BLaER1 treated with 17β-estradiol and CSF1 and Interleukin-3, amounts not matched to agents 10 nM and 100 nM (cell line): Measurements from ENCODE around the gene GRHPR.

Source experiments
- H3K27ac ChIP-seq, 11 experiments: shearing (Covaris generic); formaldehyde crosslinking; 2 replicates each; pipeline ENCODE4 v1.8.1; 2022
- H3K27me3 ChIP-seq, 11 experiments: shearing (Covaris generic); formaldehyde crosslinking; 2 replicates each; pipeline ENCODE4 v1.8.1; 2022
- H3K36me3 ChIP-seq, 11 experiments: shearing (Covaris generic); formaldehyde crosslinking; 2 replicates each; pipeline ENCODE4 v1.8.1; 2022
- H3K4me1 ChIP-seq, 10 experiments: shearing (Covaris generic); formaldehyde crosslinking; 2 replicates each; pipeline ENCODE4 v1.8.1; 2022
- H3K4me2 ChIP-seq, 11 experiments: shearing (Covaris generic); formaldehyde crosslinking; 2 replicates each; pipeline ENCODE4 v1.8.1; 2022
- H3K4me3 ChIP-seq, 10 experiments: shearing (Covaris generic); formaldehyde crosslinking; 2 replicates each; pipeline ENCODE4 v1.8.1; 2022
- H3K9ac ChIP-seq, 11 experiments: shearing (Covaris generic); formaldehyde crosslinking; 2 replicates each; pipeline ENCODE4 v1.8.1; 2022
- H3K9me3 ChIP-seq, 11 experiments: shearing (Covaris generic); formaldehyde crosslinking; replicated peaks in 1 of 11; 2 replicates each; pipeline ENCODE4 v1.8.1; 2022
- H4K20me1 ChIP-seq, 11 experiments: shearing (Covaris generic); formaldehyde crosslinking; 2 replicates each; pipeline ENCODE4 v1.8.1; 2022
- Cebpa-rat ChIP-seq, 11 experiments: shearing (Covaris generic); IDR thresholded peaks; 2 replicates each; pipeline ENCODE4 v1.8.1; 2022

GRHPR gene

DNA sequence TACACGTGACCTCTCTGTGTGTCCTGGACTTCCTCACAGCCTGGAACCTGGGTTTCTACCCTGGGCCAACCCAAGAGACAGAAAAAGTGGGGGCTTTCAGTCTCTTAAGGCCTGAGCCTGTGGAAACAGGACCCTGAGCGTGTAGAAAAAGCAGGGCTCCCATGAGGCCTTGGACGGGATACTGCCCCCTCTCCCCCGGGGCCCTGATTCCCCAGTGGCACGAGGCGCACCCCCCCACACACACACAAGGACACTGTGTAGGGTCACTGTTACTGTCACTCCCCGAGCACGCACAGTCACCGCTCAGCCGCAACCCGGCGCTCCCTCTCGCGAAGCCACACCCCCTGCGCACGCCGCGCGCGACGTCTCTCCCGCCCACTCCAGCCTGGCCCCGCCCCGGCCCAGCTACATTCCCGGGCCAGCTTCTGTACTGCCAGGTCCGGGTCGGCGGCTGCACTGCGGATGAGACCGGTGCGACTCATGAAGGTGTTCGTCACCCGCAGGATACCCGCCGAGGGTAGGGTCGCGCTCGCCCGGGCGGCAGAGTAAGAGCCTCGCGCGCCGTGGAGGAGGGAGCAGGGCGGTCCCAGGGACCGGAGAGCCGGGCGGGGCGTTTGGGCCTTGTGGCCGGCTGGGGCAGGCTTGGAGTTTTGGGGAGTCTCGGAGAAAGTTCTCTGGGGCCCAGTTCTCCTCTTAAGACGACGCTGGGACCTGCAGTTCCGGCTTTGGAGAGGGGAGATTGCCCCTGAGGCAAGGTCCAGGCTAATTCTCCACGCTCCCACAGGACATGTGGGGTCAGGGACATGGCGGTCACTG lies at the start of gene GRHPR:
Gene GRHPR, plus strand, starts transcription at position 408 of the 816 bp plus-strand sequence. Its CDS starts 55 bp downstream, at position 463.
- peak within 1 kb of the TSS; percentile 90 to 99 (median 95) for H3K4me2 ChIP-seq
- peaks cover 19 to 34% (median 23%) of the 10 kb centered on the region in 11 experiments; a peak in 19 of 22 replicates for H4K20me1 ChIP-seq
- H3K9ac ChIP-seq, result peak within 1 kb of the TSS; percentile 85 to 92 (median 91)
- peak within 1 kb of the TSS; percentile 74 to 93 (median 87) for H3K4me3 ChIP-seq
- H3K27me3 ChIP-seq, result no peaks in the 10 kb centered on the region
- no peaks in the 10 kb centered on the region for H3K9me3 ChIP-seq
- TF ChIP-seq Cebpa-rat (IDR thresholded peaks at IDR 0.05), result no peak
- H3K4me1 ChIP-seq, result peaks cover 29 to 62% (median 49%) of the 10 kb centered on the region in 10 experiments
- H3K36me3 ChIP-seq, result peaks cover 22 to 40% (median 31%) of the 10 kb centered on the region in 11 experiments
- H3K27ac ChIP-seq, result peak within 1 kb of the TSS; percentile 77 to 90 (median 85)

DNA sequence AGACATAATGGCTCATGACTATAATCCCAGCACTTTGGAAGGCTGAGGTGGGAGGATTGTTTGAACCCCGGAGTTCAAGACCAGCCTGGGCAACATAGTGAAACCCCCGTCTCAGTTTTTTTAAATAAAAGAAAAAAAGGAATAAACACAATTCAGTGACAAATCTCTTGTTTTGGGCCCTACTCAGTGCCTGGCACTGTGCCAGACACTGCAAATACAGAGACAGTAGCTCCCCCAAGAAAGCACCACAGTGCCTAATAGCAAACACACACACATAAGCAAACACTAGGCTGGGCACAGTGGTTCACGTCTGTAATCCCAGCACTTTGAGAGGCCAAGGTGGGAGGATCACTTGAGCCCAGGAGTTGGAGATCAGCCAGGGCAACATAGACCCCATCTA lies 49.7 kb upstream of the GRHPR start:
- H3K4me2 ChIP-seq, result peak overlapping the region in 9 of 11 experiments; percentile 82 to 94 (median 91); a peak in 16 of 22 replicates

DNA sequence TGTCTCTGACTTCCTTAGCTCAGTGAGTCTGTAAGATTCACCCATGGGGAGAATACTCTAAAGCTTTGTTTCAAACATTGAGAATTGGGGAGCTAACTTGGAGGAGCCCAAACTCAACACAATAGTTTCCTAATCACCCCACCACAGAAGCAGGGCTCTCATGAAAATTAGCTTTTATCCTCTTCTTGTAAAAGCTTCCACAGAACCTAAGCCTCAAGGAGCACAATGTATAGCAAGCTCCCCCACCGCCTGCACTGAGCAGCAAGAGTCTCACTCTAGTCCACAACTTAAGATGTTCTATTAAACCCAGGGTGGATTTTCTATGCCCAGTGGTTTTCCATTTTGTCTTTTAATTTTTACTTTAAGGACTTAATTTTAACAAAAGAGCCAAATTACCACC lies 48.9 kb upstream of the GRHPR start:
- no peaks in the 10 kb centered on the region for H3K9me3 ChIP-seq
- H3K9ac ChIP-seq, result no peak overlapping the region
- no peak for TF ChIP-seq Cebpa-rat (IDR thresholded peaks at IDR 0.05)
- peak overlapping the region in 4 of 11 experiments; percentile 90 to 95 (median 93); a peak in 5 of 22 replicates for H3K27ac ChIP-seq
- H3K36me3 ChIP-seq, result no peaks in the 10 kb centered on the region
- peak overlapping the region in 6 of 11 experiments; percentile 82 to 94 (median 92); a peak in 10 of 22 replicates for H3K4me2 ChIP-seq
- H3K4me1 ChIP-seq, result peaks cover 34 to 85% (median 77%) of the 10 kb centered on the region in 10 experiments
- H3K4me3 ChIP-seq, result no peak overlapping the region
- no peaks in the 10 kb centered on the region for H3K27me3 ChIP-seq
- no peaks in the 10 kb centered on the region for H4K20me1 ChIP-seq

More for the DNA sequence above, 49.7 kb upstream of the GRHPR start:
- peak overlapping the region in 3 of 11 experiments; percentile 82 to 83 (median 82); a peak in 4 of 22 replicates for H3K9ac ChIP-seq
- peaks cover 34 to 93% (median 83%) of the 10 kb centered on the region in 10 experiments for H3K4me1 ChIP-seq
- H3K27ac ChIP-seq, result peak overlapping the region in 6 of 11 experiments; percentile 89 to 95 (median 91); a peak in 10 of 22 replicates
- H3K4me3 ChIP-seq, result no peak overlapping the region
- H3K9me3 ChIP-seq, result peaks cover 0 to 5% (median 0%) of the 10 kb centered on the region in 11 experiments; a peak in 6 of 22 replicates
- no peaks in the 10 kb centered on the region for H4K20me1 ChIP-seq
- H3K36me3 ChIP-seq, result no peaks in the 10 kb centered on the region
- no peak for TF ChIP-seq Cebpa-rat (IDR thresholded peaks at IDR 0.05)
- H3K27me3 ChIP-seq, result no peaks in the 10 kb centered on the region

DNA sequence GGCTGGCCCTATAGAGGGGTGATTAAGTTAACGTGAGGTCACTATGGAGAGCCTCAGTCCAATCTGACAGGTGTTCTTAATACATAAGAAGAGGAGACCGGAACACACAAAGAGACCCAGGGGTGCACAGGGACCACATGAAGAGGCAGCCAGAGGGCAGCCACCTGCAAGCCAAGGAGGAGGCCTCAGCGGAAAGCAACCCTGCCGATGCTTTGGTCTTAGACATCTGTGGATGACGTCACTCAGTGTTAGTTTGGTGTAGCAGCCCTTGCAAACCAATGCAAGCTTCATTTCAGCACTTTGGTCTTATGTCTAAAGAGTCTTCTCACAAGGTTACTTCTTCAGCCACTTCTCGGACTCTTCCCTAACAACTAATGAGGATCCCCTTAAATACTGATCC lies 47.6 kb upstream of the GRHPR start:
- Histone ChIP-seq H3K4me1 (peaks cover 26 to 72% (median 64%) of the 10 kb centered on the region in 10 experiments), H3K27ac (peak overlapping the region in 6 of 11 experiments; percentile 8 to 95 (median 47); a peak in 9 of 22 replicates)
- TF ChIP-seq Cebpa-rat (IDR thresholded peaks at IDR 0.05), result no peak

DNA sequence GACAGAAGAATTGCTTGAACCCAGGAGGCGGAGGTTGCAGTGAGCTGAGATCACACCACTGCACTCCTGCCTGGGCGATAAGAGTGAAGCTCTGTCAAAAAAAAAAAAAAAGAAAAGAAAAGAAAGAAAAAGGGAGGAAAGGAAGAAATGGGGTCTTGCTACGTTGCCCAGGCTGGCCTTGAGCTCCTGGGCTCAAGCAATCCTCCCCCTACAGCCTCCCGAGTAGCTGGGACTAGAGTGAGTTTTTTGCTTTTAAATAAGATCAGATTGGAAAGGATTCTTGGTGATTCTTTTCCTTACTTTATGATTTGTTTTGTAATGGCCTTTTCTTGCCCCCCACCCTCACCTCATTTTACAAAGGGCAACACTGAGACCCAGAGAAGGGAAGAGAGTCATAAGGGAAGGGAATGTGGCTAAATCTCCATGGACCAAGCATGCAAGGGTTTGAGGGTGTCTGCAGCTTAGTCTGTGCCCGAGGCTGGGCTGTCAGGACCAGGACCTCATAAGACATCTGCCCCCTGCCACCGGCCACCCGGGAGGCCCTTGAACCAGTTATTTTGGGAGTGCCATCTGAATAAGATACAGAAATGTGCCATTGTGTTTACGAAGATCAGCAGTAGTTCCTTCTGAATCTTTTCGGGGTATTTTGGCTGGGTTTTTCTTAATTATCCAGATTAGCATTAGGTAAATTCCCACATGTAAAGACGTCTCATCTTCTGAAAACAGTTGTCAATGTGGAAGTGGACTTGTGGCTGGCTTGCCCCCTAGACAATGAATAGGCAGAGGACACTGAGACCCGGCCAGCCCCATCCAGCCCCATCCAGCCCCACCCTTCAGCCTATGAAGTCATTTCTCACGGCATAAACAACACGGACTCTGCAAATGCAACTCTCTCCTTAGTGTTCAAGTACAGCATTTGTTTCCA lies 44.5 kb upstream of the GRHPR start:
- Histone ChIP-seq H3K4me2 (no peak overlapping the region), H3K4me3 (no peak overlapping the region), H3K36me3 (no peaks in the 10 kb centered on the region), H4K20me1 (no peaks in the 10 kb centered on the region), H3K27ac (no peak overlapping the region), H3K4me1 (peaks cover 0 to 47% (median 41%) of the 10 kb centered on the region in 10 experiments; a peak in 16 of 20 replicates), H3K27me3 (no peaks in the 10 kb centered on the region), H3K9me3 (peaks cover 0 to 8% (median 4%) of the 10 kb centered on the region in 11 experiments; a peak in 8 of 22 replicates), H3K9ac (no peak overlapping the region)
- no peak for TF ChIP-seq Cebpa-rat (IDR thresholded peaks at IDR 0.05)

More for the DNA sequence above, 47.6 kb upstream of the GRHPR start:
- H3K4me2 ChIP-seq, result peak overlapping the region in 10 of 11 experiments; percentile 3 to 94 (median 63); a peak in 18 of 22 replicates
- peak overlapping the region in 1 of 11 experiments; percentile 19; a peak in 1 of 22 replicates for H3K9ac ChIP-seq
- no peak overlapping the region for H3K4me3 ChIP-seq
- no peaks in the 10 kb centered on the region for H3K36me3 ChIP-seq
- H3K9me3 ChIP-seq, result no peaks in the 10 kb centered on the region
- no peaks in the 10 kb centered on the region for H3K27me3 ChIP-seq
- H4K20me1 ChIP-seq, result no peaks in the 10 kb centered on the region

DNA sequence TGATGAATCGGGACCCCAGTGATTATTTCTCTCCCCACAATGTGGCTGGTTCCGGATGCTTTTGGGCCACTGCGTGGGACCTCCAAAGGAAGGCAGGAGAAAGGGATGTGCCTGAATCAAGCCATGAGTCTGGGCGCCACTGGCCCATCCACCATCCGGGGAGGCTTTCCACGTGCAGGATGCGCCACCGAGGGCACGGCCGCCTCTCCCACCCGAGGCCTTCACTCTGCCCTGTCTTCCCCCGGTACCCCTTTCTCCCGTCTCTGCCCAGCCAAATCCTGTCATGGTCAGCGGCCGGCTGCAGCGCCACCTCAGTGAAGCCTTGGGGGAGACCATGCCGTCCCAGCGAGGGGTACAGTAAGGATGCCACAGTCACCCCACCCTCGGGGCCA lies 43.9 kb upstream of the GRHPR start:
- no peak overlapping the region for H3K4me2 ChIP-seq
- no peak overlapping the region for H3K4me3 ChIP-seq
- H3K4me1 ChIP-seq, result peaks cover 0 to 47% (median 38%) of the 10 kb centered on the region in 10 experiments; a peak in 16 of 20 replicates
- no peaks in the 10 kb centered on the region for H3K27me3 ChIP-seq
- peaks cover 0 to 8% (median 4%) of the 10 kb centered on the region in 11 experiments; a peak in 8 of 22 replicates for H3K9me3 ChIP-seq
- no peaks in the 10 kb centered on the region for H3K36me3 ChIP-seq
- no peak overlapping the region for H3K27ac ChIP-seq
- TF ChIP-seq Cebpa-rat (IDR thresholded peaks at IDR 0.05), result no peak
- no peak overlapping the region for H3K9ac ChIP-seq
- H4K20me1 ChIP-seq, result no peaks in the 10 kb centered on the region

DNA sequence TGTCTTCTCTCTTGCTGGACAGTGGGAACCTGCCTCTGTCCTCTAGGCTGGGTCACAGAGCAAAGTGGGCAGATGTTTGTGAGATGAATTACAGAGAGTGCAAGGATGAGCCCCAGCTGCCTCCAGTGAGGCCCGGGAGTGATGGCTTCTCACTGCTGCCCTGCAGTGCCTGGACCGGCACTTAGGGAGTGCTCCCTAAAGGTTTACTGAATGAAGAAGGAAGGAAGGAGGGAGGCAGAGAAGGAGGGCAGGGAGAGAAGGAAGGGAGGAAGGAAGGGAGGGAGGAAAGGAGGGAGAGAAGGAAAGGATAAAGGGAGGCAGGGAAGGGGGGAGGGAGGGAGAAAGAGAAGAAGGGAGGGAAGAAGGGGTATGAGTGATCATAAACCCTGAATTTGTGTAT lies 42.7 kb upstream of the GRHPR start:
- no peak overlapping the region for H3K27ac ChIP-seq
- no peak for TF ChIP-seq Cebpa-rat (IDR thresholded peaks at IDR 0.05)
- peaks cover 0 to 39% (median 27%) of the 10 kb centered on the region in 10 experiments; a peak in 16 of 20 replicates for H3K4me1 ChIP-seq
- peaks cover 0 to 8% (median 4%) of the 10 kb centered on the region in 11 experiments; a peak in 8 of 22 replicates for H3K9me3 ChIP-seq
- no peak overlapping the region for H3K4me2 ChIP-seq
- no peaks in the 10 kb centered on the region; a peak in 1 of 22 replicates for H3K36me3 ChIP-seq
- H3K9ac ChIP-seq, result no peak overlapping the region
- H4K20me1 ChIP-seq, result no peaks in the 10 kb centered on the region
- H3K4me3 ChIP-seq, result no peak overlapping the region
- H3K27me3 ChIP-seq, result no peaks in the 10 kb centered on the region

DNA sequence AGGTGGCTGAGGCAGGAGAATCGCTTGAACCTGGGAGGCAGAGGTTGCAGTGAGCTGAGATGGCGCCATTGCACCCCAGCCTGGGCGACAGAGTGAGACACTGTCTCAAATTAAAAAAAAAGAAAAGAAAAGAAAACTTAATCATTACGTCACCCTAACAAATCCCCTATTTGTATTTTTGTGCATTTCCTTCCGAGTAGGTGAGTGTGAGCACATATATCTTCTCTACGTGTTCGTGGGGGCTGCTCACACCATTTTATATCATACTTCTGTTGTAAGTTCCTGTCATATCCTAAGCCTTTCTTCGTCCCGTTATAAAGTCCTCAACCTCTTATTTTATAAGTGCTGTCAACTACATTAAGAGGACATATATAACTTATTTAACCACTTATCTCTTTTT lies 41.9 kb upstream of the GRHPR start:
- H3K36me3 ChIP-seq, result no peaks in the 10 kb centered on the region; a peak in 1 of 22 replicates
- H3K27me3 ChIP-seq, result no peaks in the 10 kb centered on the region
- peaks cover 0 to 31% (median 20%) of the 10 kb centered on the region in 10 experiments; a peak in 16 of 20 replicates for H3K4me1 ChIP-seq
- no peak for TF ChIP-seq Cebpa-rat (IDR thresholded peaks at IDR 0.05)
- no peak overlapping the region for H3K9ac ChIP-seq
- H3K4me2 ChIP-seq, result no peak overlapping the region
- H3K27ac ChIP-seq, result no peak overlapping the region
- H4K20me1 ChIP-seq, result no peaks in the 10 kb centered on the region
- no peak overlapping the region for H3K4me3 ChIP-seq
- peaks cover 0 to 8% (median 4%) of the 10 kb centered on the region in 11 experiments; a peak in 8 of 22 replicates for H3K9me3 ChIP-seq
